GM12892 (cell line): ENCODE measurements around the gene CCNJL. TPM values are rescaled to one million over a fixed set of nuclear protein-coding genes. Genes with fewer than 3 reads are reported as not detected.
A peak's percentile ranks its signal among the peaks of the same experiment; 100 is the strongest.

ENCODE experiments used
- DNase-seq: peaks from one replicate; pipeline ENCODE4 v3.0.0; 2011; ENCODE audit not compliant: insufficient read length
- FAIRE-seq: peaks from 2 replicates; lab custom pipeline; 2011; peaks lifted over from hg19 to GRCh38; lab: Jason Lieb, UNC
- POLR2A ChIP-seq: IDR thresholded peaks from 2 replicates; pipeline ENCODE4 v1.6.1; 2011; ENCODE audit warnings: low read depth, low read length, control low read depth
- POLR2AphosphoS5 ChIP-seq: IDR thresholded peaks from 2 replicates; pipeline ENCODE4 v1.6.1; 2011; ENCODE audit warnings: low read depth, low read length, control low read depth
- TAF1 ChIP-seq: IDR thresholded peaks from 2 replicates; pipeline ENCODE4 v1.6.1; 2011; ENCODE audit warnings: low read depth, mild to moderate bottlenecking, control low read depth, low read length, borderline replicate concordance
- polyA plus RNA-seq: library from polyadenylated mRNA; unstranded; fragments of >200 nt; gene quantifications from one replicate; pipeline ENCODE4 v1.2.1, GENCODE V29; 2012; ENCODE audit warnings: missing spikeins, inconsistent platforms; ENCODE audit not compliant: missing spikeins

Gene CCNJL
- not detected for polyA plus RNA-seq

GRCh38 chr5:160312134-160312959, at the start of gene CCNJL:
CCNJL (minus strand) TSS chr5:160312564; CDS start chr5:160311923, 641 bp downstream.
- DNase-seq: peak; percentile 38
- no peak for TF ChIP-seq TAF1
- no peak for TF ChIP-seq POLR2A
- TF ChIP-seq POLR2AphosphoS5: no peak
- FAIRE-seq: no peak

GRCh38 chr5:160361624-160362228, 49.4 kb upstream of the CCNJL start:
- TF ChIP-seq POLR2AphosphoS5 (no peak), TAF1 (no peak)
- no peak for FAIRE-seq
- DNase-seq: no peak

- no peak for TF ChIP-seq POLR2A
- no peak for TF ChIP-seq TAF1
- DNase-seq (no peak), FAIRE-seq (no peak)
These were observed 47.9 kb upstream of the CCNJL start for GRCh38 chr5:160360310-160360709.

DNA sequence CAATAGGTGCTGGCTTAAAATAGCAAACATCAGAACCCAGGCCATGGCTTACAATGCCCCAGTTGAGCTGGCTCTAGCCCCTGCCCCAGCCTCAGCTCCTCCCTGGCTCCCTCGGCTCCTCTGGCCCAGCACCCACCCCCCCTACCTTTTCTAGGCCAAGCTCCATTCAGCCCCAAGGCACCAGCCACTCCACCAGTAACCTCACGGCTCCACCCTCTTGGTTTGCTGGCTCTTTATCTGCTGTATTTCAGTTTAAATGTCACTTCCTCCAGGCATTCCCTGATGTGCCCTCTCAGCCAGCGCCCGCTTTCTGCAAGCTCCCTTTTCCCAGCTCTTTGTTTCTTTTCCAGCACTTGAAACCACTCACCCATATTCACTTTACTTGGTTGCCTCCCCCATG, 47.5 kb upstream of the CCNJL start:
- DNase-seq (no peak), FAIRE-seq (no peak)
- TF ChIP-seq TAF1 (no peak), POLR2AphosphoS5 (no peak), POLR2A (no peak)

DNA sequence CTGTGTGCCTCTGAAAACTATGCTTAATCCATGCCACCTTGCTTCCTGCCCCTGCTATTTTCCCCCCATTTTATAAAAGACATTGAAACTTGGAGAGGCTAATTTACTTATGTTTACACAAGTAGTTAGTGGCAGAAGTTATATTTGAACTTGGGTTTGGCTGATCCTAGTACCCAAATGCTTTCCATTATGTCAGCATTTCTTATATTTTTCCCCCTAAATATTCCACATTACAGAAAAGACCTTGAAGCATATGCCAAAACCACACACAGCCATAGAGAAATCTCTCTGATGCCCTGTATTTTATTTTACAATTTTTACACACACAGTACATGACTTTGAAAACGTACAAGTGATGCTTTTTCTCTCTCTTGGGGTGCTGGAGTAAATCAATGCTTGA, 46.9 kb upstream of the CCNJL start:
- DNase-seq: no peak
- TF ChIP-seq POLR2AphosphoS5 (no peak), TAF1 (no peak), POLR2A (no peak)
- no peak for FAIRE-seq

GRCh38 chr5:160357861-160358411, 45.6 kb upstream of the CCNJL start:
- DNase-seq (no peak), FAIRE-seq (no peak)
- no peak for TF ChIP-seq POLR2A
- no peak for TF ChIP-seq TAF1
- TF ChIP-seq POLR2AphosphoS5: no peak

DNA sequence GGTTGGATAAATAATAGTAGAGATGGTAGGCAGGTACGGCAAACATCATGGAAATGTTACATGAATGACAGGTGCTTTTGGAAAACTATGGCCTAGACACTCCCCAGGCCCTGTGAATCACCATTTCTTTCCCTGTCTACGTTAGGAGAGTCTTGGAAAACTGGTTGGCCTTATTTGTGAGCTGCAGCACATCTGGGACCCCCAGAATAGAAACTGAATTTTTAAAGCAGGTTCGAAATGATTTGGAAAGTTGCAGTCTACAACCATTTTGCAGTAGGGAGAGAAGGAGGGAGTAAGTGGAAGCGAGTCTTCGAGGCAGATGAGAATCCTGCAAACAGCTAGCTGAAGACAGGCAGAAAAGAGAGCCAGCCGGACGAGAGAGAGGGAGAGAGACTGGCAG, 45.0 kb upstream of the CCNJL start:
- TF ChIP-seq POLR2AphosphoS5 (no peak), TAF1 (no peak), POLR2A (no peak)

GRCh38 chr5:160356550-160357347, 44.4 kb upstream of the CCNJL start:
- FAIRE-seq: no peak
- DNase-seq: no peak
- TF ChIP-seq POLR2A (no peak), POLR2AphosphoS5 (no peak), TAF1 (no peak)

More for the DNA sequence above, 45.0 kb upstream of the CCNJL start:
- DNase-seq (no peak), FAIRE-seq (no peak)

DNA sequence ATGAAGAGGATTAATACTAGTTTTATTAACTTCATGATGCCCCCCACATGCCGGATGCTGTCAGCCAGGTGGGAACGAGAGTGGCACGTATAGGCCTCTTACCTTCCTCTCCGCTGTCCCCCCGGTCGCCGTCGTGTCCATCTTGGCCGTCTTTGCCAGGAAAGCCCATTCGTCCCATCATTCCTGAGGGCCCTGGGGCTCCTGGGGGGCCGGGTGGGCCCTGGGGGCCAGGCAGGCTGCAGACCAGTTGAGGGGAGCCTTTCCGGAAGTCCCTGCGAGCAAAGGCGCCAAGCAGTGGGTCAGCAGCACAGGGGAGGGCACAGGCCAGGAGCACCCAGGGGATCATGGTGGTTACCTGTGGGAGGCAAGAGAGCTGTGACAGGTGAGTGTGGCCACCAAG, 42.3 kb upstream of the CCNJL start:
- DNase-seq (no peak), FAIRE-seq (no peak)
- no peak for TF ChIP-seq TAF1
- TF ChIP-seq POLR2AphosphoS5: no peak
- TF ChIP-seq POLR2A: no peak

DNA sequence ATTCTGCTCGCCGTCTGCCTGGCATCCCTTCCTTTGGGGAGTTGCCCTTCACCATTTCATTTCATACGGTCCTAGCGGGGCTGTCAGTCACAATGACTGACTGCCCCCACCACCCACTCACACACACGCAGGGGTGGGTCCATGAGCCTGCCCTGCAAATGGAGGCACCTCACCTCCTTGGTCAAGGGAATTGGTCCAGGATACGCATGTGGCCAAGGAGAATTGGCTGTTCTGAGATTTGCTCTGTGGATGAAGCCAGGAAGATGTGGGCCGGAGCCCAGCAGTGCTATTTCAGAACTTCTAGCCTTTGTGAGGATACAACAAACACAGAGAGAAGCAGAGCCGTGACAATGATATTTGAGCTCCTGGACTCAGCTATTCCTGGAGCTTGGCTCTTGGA, 41.0 kb upstream of the CCNJL start:
- TF ChIP-seq POLR2A (no peak), POLR2AphosphoS5 (no peak), TAF1 (no peak)
- no peak for FAIRE-seq
- no peak for DNase-seq

- no peak for DNase-seq
- TF ChIP-seq TAF1 (no peak), POLR2AphosphoS5 (no peak), POLR2A (no peak)
- no peak for FAIRE-seq
These were observed 39.9 kb upstream of the CCNJL start for GRCh38 chr5:160352308-160352707.
